ENCODE measurements around the gene IFT20.

DNA sequence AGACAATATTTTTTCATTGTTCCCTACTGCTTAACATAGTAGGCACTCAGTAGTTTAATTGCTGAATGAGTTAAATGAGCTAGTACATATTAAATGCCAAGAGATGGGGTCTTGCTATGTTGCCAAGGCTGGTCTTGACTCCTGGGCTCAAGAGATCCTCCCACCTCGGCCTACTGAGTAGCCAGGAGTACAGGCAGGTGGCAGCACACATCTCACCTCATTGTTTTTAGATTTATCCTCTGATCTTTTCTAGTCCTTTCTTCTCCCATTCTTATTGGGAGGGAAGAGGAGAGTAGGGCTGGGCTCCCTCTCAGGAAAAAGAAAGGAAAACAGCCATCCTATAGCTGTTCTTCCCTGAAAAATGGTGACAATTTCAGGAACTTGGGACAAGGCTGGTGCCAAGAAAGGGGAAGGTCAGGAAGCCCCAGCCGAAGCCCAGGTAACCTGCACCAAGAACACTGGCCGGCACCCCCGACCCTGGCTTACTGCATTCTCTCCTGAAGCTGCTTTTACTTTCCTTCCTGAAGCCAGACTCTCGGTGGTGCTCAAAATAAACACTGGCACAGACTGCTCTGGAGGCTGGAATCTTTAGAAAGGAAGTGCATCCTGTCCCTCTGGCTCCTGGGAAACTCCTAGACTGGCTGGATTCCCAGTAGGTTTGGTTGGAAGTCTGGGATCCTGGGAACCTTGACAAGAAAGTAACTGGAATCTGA, 2.9 kb upstream of the IFT20 start:
- TF ChIP-seq, protein P1, sequence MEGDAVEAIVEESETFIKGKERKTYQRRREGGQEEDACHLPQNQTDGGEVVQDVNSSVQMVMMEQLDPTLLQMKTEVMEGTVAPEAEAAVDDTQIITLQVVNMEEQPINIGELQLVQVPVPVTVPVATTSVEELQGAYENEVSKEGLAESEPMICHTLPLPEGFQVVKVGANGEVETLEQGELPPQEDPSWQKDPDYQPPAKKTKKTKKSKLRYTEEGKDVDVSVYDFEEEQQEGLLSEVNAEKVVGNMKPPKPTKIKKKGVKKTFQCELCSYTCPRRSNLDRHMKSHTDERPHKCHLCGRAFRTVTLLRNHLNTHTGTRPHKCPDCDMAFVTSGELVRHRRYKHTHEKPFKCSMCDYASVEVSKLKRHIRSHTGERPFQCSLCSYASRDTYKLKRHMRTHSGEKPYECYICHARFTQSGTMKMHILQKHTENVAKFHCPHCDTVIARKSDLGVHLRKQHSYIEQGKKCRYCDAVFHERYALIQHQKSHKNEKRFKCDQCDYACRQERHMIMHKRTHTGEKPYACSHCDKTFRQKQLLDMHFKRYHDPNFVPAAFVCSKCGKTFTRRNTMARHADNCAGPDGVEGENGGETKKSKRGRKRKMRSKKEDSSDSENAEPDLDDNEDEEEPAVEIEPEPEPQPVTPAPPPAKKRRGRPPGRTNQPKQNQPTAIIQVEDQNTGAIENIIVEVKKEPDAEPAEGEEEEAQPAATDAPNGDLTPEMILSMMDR (IDR thresholded peaks at IDR 0.05; ENCODE audit: extremely low read depth in 1 of 2, insufficient read depth in 1 of 2, low read depth in 1 of 2, low read length in 2 of 2): no peak
- TF ChIP-seq, protein P2, sequence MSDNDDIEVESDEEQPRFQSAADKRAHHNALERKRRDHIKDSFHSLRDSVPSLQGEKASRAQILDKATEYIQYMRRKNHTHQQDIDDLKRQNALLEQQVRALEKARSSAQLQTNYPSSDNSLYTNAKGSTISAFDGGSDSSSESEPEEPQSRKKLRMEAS (IDR thresholded peaks at IDR 0.05; ENCODE audit: insufficient read depth, insufficient read length): no peak
- TF ChIP-seq EZH2 (IDR thresholded peaks at IDR 0.05; ENCODE audit: borderline replicate concordance, low read depth, low read length, severe bottlenecking): no peak
- TF ChIP-seq POLR2A (IDR thresholded peaks at IDR 0.05; ENCODE audit: low read depth, low read length): no peak
- TF ChIP-seq POLR2AphosphoS5 (IDR thresholded peaks at IDR 0.05; ENCODE audit: insufficient read depth, low read depth, low read length): peak; percentile 23
- no peak for TF ChIP-seq FOS (IDR thresholded peaks at IDR 0.05; ENCODE audit: borderline replicate concordance, insufficient read depth, low read length)
- TF ChIP-seq GATA2 (IDR thresholded peaks at IDR 0.05; ENCODE audit: insufficient read depth, insufficient read length, low read depth, low read length): no peak
- TF ChIP-seq JUN (IDR thresholded peaks at IDR 0.05; ENCODE audit: borderline replicate concordance, insufficient read depth, insufficient read length, low read depth): no peak
- no peak for TF ChIP-seq MYC (IDR thresholded peaks at IDR 0.05; ENCODE audit: low read depth, low read length)

All from endothelial cell of umbilical vein (primary cell).